HG02588 (cell line): Measurements from ENCODE around the gene MRPS14.
"Not testable (repeated sequence)": the region's sequence is repeated elsewhere in the genome, so short reads cannot be mapped to it uniquely, and the experiment has no call there.

Source experiments
- ATAC-seq: cut with Tn5 transposase; IDR thresholded peaks from one replicate; pipeline ENCODE4 v1.9.1; 2021; ENCODE audit warnings: mild to moderate bottlenecking, moderate library complexity; ENCODE audit not compliant: unreplicated experiment

Gene MRPS14

GRCh38 chr1:175023043-175023921 lies at the start of gene MRPS14:
Gene MRPS14, minus strand, starts transcription at chr1:175023425. Its CDS starts 17 bp downstream, at chr1:175023408.
- peak; percentile 94 for ATAC-seq

- peak; percentile 74 for ATAC-seq
Measured at GRCh38 chr1:175072099-175072951, 49.1 kb upstream of the MRPS14 start.

GRCh38 chr1:175071276-175071943 lies 48.2 kb upstream of the MRPS14 start:
- ATAC-seq = no peak

- no peak for ATAC-seq
Measured at GRCh38 chr1:175070818-175071217, 47.6 kb upstream of the MRPS14 start.

GRCh38 chr1:175067362-175068106 lies 44.3 kb upstream of the MRPS14 start, which contains the start of gene TNN:
Gene TNN, plus strand, starts transcription at chr1:175067833. Its CDS starts 9,586 bp downstream, at chr1:175077419.
- no peak for ATAC-seq

GRCh38 chr1:175062858-175063257 lies 39.6 kb upstream of the MRPS14 start:
- no peak for ATAC-seq

- ATAC-seq = no peak
Measured at GRCh38 chr1:175062339-175062738, 39.1 kb upstream of the MRPS14 start.

- no peak for ATAC-seq
Measured at GRCh38 chr1:175054736-175055135, 31.5 kb upstream of the MRPS14 start.

- ATAC-seq = no peak
Measured at GRCh38 chr1:175050992-175051391, 27.8 kb upstream of the MRPS14 start.

- ATAC-seq = no peak
Measured at GRCh38 chr1:175045519-175045918, 22.3 kb upstream of the MRPS14 start.

GRCh38 chr1:175045097-175045496 lies 21.9 kb upstream of the MRPS14 start:
- ATAC-seq = no peak

- ATAC-seq = not testable (repeated sequence)
Measured at GRCh38 chr1:175044591-175044990, 21.4 kb upstream of the MRPS14 start.

- no peak for ATAC-seq
Measured at GRCh38 chr1:175043824-175044223, 20.6 kb upstream of the MRPS14 start.

GRCh38 chr1:175042650-175043049 lies 19.4 kb upstream of the MRPS14 start:
- ATAC-seq = no peak

GRCh38 chr1:175040324-175040879 lies 17.2 kb upstream of the MRPS14 start:
- ATAC-seq = no peak

GRCh38 chr1:175037416-175037815 lies 14.2 kb upstream of the MRPS14 start:
- no peak for ATAC-seq

- ATAC-seq = no peak
Measured at GRCh38 chr1:175036476-175036875, 13.3 kb upstream of the MRPS14 start.

- ATAC-seq = no peak
Measured at GRCh38 chr1:175035865-175036264, 12.6 kb upstream of the MRPS14 start.

GRCh38 chr1:175034775-175035174 lies 11.6 kb upstream of the MRPS14 start:
- ATAC-seq = no peak

- ATAC-seq = no peak
Measured at GRCh38 chr1:175033953-175034352, 10.7 kb upstream of the MRPS14 start.
